GM12892 (cell line): Measurements from ENCODE around the gene KLHDC8A.

ENCODE experiments used
- POLR2A ChIP-seq: IDR thresholded peaks from 2 replicates; pipeline ENCODE4 v1.6.1; 2011; ENCODE audit warnings: low read depth, low read length, control low read depth
- POLR2AphosphoS5 ChIP-seq: IDR thresholded peaks from 2 replicates; pipeline ENCODE4 v1.6.1; 2011; ENCODE audit warnings: low read depth, low read length, control low read depth

- no peak for TF ChIP-seq POLR2A
- no peak for TF ChIP-seq POLR2AphosphoS5
Measured at GRCh38 chr1:205358579-205358978, 1.9 kb upstream of the KLHDC8A start.
